Upper lobe of right lung (tissue), 1 donor: ENCODE results near the gene SLC10A7. TPM values are rescaled to one million over a fixed set of nuclear protein-coding genes. Genes with fewer than 3 reads are reported as not detected.

Experiments
- ATAC-seq: fragments of 200-7000 bp; cut with Tn5 transposase; one replicate; pipeline ENCODE4 v1.9.1; 2020; ENCODE audit warnings: mild to moderate bottlenecking, moderate library complexity
- DNase-seq: peaks from one replicate; pipeline ENCODE4 v3.0.0-alpha.2; 2020
- H3K27ac ChIP-seq: fragments of 200-600 bp; one replicate; pipeline ENCODE4 v1.8.0; 2022
- H3K27me3 ChIP-seq: fragments of 200-600 bp; one replicate; pipeline ENCODE4 v1.8.0; 2022; ENCODE audit warnings: mild to moderate bottlenecking
- H3K36me3 ChIP-seq: fragments of 200-600 bp; one replicate; pipeline ENCODE4 v1.8.0; 2022
- H3K4me1 ChIP-seq: fragments of 200-600 bp; one replicate; pipeline ENCODE4 v1.8.0; 2022
- H3K4me3 ChIP-seq: fragments of 200-600 bp; one replicate; pipeline ENCODE4 v1.8.0; 2022; ENCODE audit warnings: mild to moderate bottlenecking
- H3K9me3 ChIP-seq: fragments of 200-600 bp; one replicate; pipeline ENCODE4 v1.8.0; 2022
- intact Hi-C: fragments of 100-400 bp; cut with DNase I; formaldehyde crosslinking; loops from one replicate; pipeline ENCODE4 v1.11.0; 2022
- total RNA-seq: library from RNA; stranded (reverse); fragmentation: NEBNext Ultra II Directional; extraction: Animal tissue kit (Norgen Biotek cat#: 25700); gene quantifications from one replicate; pipeline ENCODE4 v1.2.1, GENCODE V29; 2021
- TF ChIP-seq, protein P1 (sequence below): fragments of 200-600 bp; IDR thresholded peaks from one replicate; pipeline ENCODE4 v1.8.0; 2022; ENCODE audit warnings: antibody characterized with exemption
- donor health status: DM: no; HTN: yes; CAD: no; lungs with severe emphysema.

Gene SLC10A7
- total RNA-seq, 1 donor from 2014 or later = 19.3 TPM

DNA sequence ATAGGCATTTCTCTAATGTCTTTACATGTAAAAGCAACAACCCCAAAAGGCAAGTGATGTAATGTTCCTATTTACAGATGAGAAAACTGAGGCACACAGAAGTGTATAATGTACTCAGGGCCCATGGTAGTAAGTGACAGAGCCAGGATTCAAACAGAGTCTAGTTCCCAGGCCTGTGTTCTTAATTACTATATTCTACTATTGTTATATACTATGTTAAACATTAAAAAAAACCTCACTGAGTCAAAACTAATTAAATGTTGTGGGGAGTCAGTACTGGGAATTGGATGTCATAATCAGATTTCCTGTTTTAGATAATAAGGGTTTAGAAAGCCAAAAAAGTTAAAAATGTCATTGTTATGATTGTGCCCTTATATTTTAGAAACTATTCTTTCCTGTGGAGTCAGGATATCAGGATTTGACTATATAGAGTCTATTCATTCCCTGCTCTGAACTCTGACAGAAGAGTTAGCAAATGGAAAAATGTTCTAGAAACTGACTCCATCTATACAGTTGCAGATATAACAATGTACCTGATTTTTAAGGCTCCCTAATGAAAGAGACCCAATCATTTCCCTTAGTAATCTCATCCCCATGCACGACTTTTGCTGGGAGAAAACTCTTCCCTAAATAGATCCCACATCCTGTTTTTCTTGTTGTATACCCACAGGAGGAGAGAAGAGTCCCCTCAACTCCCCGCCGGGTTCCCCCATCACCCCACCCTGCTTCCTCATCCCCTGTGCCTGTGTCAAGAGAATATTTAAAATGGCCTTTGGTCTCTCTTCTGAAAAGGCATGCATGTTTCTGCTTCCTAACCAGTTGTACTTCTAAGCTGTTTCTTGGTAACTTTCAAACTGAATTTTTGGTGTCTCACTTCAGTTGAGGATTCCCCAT is 237.7 kb downstream of the SLC10A7 start:
- DNase-seq = no peak
- no peak for ATAC-seq
- intact Hi-C loops = no loop called here
- no peaks in the 10 kb centered on the region for H3K9me3 ChIP-seq
- H3K36me3 ChIP-seq = no peaks in the 10 kb centered on the region
- TF ChIP-seq, protein P1, sequence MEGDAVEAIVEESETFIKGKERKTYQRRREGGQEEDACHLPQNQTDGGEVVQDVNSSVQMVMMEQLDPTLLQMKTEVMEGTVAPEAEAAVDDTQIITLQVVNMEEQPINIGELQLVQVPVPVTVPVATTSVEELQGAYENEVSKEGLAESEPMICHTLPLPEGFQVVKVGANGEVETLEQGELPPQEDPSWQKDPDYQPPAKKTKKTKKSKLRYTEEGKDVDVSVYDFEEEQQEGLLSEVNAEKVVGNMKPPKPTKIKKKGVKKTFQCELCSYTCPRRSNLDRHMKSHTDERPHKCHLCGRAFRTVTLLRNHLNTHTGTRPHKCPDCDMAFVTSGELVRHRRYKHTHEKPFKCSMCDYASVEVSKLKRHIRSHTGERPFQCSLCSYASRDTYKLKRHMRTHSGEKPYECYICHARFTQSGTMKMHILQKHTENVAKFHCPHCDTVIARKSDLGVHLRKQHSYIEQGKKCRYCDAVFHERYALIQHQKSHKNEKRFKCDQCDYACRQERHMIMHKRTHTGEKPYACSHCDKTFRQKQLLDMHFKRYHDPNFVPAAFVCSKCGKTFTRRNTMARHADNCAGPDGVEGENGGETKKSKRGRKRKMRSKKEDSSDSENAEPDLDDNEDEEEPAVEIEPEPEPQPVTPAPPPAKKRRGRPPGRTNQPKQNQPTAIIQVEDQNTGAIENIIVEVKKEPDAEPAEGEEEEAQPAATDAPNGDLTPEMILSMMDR = no peak
- no peak overlapping the region for H3K27ac ChIP-seq
- peaks cover 10% of the 10 kb centered on the region for H3K4me1 ChIP-seq
- H3K4me3 ChIP-seq = no peak overlapping the region
- no peaks in the 10 kb centered on the region for H3K27me3 ChIP-seq

- ATAC-seq (no peak), DNase-seq (no peak)
- TF ChIP-seq, protein P1 = no peak
- Histone ChIP-seq H3K4me1 (peaks cover 10% of the 10 kb centered on the region), H3K4me3 (no peak overlapping the region), H3K27me3 (no peaks in the 10 kb centered on the region), H3K27ac (no peak overlapping the region), H3K36me3 (no peaks in the 10 kb centered on the region), H3K9me3 (no peaks in the 10 kb centered on the region)
- intact Hi-C loops = no loop called here
These were observed 239.1 kb downstream of the SLC10A7 start for GRCh38 chr4:146282657-146283056.

DNA sequence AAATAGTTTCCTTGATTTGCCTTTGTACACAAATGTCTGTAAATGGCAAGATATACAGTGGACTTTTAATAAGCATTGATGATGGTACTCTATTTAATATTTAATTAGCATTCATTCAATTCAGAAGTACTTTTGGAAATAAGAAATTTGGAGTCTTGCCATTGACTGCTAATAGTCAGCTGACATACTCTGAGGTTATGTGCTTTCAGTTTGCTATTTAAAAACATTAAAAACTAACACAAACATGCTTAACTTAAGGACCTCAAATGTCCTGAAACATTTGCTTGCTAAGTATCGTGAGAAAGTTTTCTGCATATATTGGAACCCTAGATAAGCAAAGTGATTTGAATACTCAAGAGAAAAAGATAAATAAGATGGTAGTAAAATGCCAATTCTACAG is 242.8 kb downstream of the SLC10A7 start:
- intact Hi-C loops = no loop called here
- H3K27ac ChIP-seq = no peak overlapping the region
- no peaks in the 10 kb centered on the region for H3K36me3 ChIP-seq
- TF ChIP-seq, protein P1 = no peak
- no peak for ATAC-seq
- H3K9me3 ChIP-seq = no peaks in the 10 kb centered on the region
- no peak for DNase-seq
- H3K4me1 ChIP-seq = peaks cover 6% of the 10 kb centered on the region
- H3K4me3 ChIP-seq = no peak overlapping the region
- no peaks in the 10 kb centered on the region for H3K27me3 ChIP-seq

DNA sequence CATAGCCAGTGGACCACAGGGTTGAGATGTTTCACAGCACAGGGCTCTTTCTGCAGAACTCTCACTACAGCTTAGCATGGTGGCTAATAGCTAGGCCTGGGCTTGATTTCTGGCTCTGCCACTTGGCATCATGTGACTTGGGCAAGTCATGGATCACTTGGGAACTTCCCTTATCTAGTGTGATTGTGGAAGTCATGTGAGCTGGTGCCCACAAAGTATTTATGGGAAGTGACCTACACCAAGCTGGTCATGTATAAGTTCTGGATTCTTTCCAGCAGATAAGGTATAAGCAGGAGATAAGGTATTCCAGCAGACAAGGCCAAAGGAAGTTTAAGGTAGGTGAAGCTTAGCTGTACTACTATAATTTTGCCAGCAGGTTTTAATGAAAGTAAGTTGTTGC is 246.4 kb downstream of the SLC10A7 start:
- Histone ChIP-seq H3K4me1 (no peaks in the 10 kb centered on the region), H3K4me3 (no peak overlapping the region), H3K36me3 (no peaks in the 10 kb centered on the region), H3K9me3 (no peaks in the 10 kb centered on the region), H3K27me3 (no peaks in the 10 kb centered on the region), H3K27ac (no peak overlapping the region)
- TF ChIP-seq, protein P1 = no peak
- intact Hi-C loops = no loop called here
- ATAC-seq = peak; percentile 51
- no peak for DNase-seq

DNA sequence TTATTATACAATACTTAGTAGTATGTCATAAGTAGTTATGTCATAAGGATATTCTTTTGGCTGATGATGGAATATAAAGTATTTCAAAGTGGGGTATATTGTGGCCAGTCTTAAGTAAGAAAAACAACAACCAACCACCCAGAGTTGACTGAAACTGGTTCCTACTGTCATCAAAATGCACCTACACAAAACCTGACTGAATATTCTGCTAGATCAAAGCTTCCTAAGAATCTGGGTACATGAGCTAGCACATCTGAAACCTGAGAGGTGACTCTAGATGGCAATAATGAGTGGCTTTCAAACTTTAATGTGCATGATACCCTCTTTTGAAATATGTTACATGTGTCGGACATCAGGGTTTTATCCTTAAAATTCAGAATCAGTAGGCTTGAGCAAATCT is 247.0 kb downstream of the SLC10A7 start:
- no peak for ATAC-seq
- Histone ChIP-seq H3K4me3 (no peak overlapping the region), H3K27me3 (no peaks in the 10 kb centered on the region)

More for the DNA sequence above, 247.0 kb downstream of the SLC10A7 start:
- no peaks in the 10 kb centered on the region for H3K9me3 ChIP-seq
- H3K27ac ChIP-seq = no peak overlapping the region
- intact Hi-C loops = no loop called here
- TF ChIP-seq, protein P1 = no peak
- DNase-seq = no peak
- H3K36me3 ChIP-seq = no peaks in the 10 kb centered on the region
- H3K4me1 ChIP-seq = no peaks in the 10 kb centered on the region
